MCF 10A (cell line): ENCODE results near the gene MYO9A. TPM values are rescaled to one million over a fixed set of nuclear protein-coding genes. Genes with fewer than 3 reads are reported as not detected.

ENCODE experiments used
- BruUV-seq: library from RNA; stranded (reverse); fragments of 400-500 nt; replicated peaks from 2 replicates; lab custom pipeline; 2021; lab: Mats Ljungman, UMichigan
- CTCF ChIA-PET: fragments of 300-600 bp; sonication (Branson Sonifier 250); formaldehyde crosslinking; extraction: SDS; loops from one replicate; lab custom pipeline; 2021; ENCODE audit warnings: antibody characterized with exemption, inconsistent platforms; lab: Yijun Ruan, JAX
- POLR2A ChIA-PET: fragments of 300-600, 350-650 bp; sonication (Branson Sonifier 250); formaldehyde crosslinking; extraction: SDS; loops from one replicate; lab custom pipeline; 2020; ENCODE audit warnings: antibody characterized with exemption, inconsistent platforms; lab: Yijun Ruan, JAX
- DNase-seq: peaks from one replicate; pipeline ENCODE4 v3.0.0-alpha.2; 2018; ENCODE audit not compliant: unreplicated experiment
- H3K27ac Mint-ChIP-seq: one replicate; pipeline ENCODE4 v1.8.0; 2022; ENCODE audit warnings: mild to moderate bottlenecking, low read depth, mixed read lengths; ENCODE audit not compliant: unreplicated experiment
- H3K27me3 Mint-ChIP-seq: one replicate; pipeline ENCODE4 v1.8.0; 2022; ENCODE audit warnings: mixed read lengths; ENCODE audit not compliant: insufficient read depth, unreplicated experiment
- H3K36me3 Mint-ChIP-seq: one replicate; pipeline ENCODE4 v1.8.0; 2022; ENCODE audit warnings: mild to moderate bottlenecking, moderate library complexity, mixed read lengths; ENCODE audit not compliant: insufficient read depth, unreplicated experiment
- H3K4me1 Mint-ChIP-seq: one replicate; pipeline ENCODE4 v1.8.0; 2022; ENCODE audit warnings: mixed read lengths; ENCODE audit not compliant: insufficient read depth, unreplicated experiment
- H3K4me3 Mint-ChIP-seq: one replicate; pipeline ENCODE4 v1.8.0; 2022; ENCODE audit warnings: mild to moderate bottlenecking, moderate library complexity, mixed read lengths; ENCODE audit not compliant: unreplicated experiment
- H3K9me3 Mint-ChIP-seq: one replicate; pipeline ENCODE4 v1.8.0; 2022; ENCODE audit warnings: mixed read lengths; ENCODE audit not compliant: unreplicated experiment
- intact Hi-C: fragments of 100-400 bp; cut with micrococcal nuclease; formaldehyde crosslinking; loops from 2 replicates; pipeline ENCODE4 v1.14.1; 2022
- total RNA-seq: library from RNA; stranded (reverse); gene quantifications from 2 replicates; pipeline ENCODE4 v1.2.3, GENCODE V29; 2022
- TF ChIP-seq, protein P1 (sequence below): fragments of 200-600 bp; IDR thresholded peaks from one replicate; pipeline ENCODE4 v1.8.0; 2022; ENCODE audit warnings: antibody characterized with exemption, mild to moderate bottlenecking; ENCODE audit not compliant: unreplicated experiment

MYO9A gene
- total RNA-seq, 1 experiment from 2014 or later, result 40.8 TPM

DNA sequence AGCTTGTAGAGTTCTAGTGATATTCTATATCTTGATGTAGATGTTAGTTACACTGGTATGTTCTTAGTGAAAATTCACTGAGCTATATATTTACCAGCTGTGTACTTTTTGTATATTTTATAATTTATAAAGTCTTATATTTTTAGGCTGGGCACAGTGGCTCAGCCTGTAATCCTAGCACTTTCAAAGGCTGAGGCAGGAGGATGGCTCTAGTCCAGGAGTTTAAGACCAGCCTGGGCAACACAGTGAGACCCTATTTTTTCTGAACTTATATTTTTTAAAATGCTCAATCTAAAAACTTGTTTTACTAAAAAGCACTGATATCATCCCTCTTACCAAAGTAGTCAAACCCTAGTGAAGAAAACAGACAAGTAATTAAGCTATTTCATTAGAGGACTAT, 5.1 kb downstream of the MYO9A start:
- peaks cover 6% of the 10 kb centered on the region for H3K36me3 Mint-ChIP-seq
- ChIA-PET POLR2A (no interaction called here), CTCF (interaction anchor here (1.4 kb wide), 1 partner anchor 44 kb away, joined by 4 read pairs; no protein-coding TSS in a partner anchor)
- H3K27ac Mint-ChIP-seq, result no peak overlapping the region
- H3K9me3 Mint-ChIP-seq, result no peaks in the 10 kb centered on the region
- intact Hi-C loops, result no loop called here
- H3K4me3 Mint-ChIP-seq, result no peak overlapping the region
- no TSS peak for BruUV-seq
- TF ChIP-seq, protein P1, sequence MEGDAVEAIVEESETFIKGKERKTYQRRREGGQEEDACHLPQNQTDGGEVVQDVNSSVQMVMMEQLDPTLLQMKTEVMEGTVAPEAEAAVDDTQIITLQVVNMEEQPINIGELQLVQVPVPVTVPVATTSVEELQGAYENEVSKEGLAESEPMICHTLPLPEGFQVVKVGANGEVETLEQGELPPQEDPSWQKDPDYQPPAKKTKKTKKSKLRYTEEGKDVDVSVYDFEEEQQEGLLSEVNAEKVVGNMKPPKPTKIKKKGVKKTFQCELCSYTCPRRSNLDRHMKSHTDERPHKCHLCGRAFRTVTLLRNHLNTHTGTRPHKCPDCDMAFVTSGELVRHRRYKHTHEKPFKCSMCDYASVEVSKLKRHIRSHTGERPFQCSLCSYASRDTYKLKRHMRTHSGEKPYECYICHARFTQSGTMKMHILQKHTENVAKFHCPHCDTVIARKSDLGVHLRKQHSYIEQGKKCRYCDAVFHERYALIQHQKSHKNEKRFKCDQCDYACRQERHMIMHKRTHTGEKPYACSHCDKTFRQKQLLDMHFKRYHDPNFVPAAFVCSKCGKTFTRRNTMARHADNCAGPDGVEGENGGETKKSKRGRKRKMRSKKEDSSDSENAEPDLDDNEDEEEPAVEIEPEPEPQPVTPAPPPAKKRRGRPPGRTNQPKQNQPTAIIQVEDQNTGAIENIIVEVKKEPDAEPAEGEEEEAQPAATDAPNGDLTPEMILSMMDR, result no peak
- DNase-seq, result no peak
- no peaks in the 10 kb centered on the region for H3K27me3 Mint-ChIP-seq
- peaks cover 34% of the 10 kb centered on the region for H3K4me1 Mint-ChIP-seq

DNA sequence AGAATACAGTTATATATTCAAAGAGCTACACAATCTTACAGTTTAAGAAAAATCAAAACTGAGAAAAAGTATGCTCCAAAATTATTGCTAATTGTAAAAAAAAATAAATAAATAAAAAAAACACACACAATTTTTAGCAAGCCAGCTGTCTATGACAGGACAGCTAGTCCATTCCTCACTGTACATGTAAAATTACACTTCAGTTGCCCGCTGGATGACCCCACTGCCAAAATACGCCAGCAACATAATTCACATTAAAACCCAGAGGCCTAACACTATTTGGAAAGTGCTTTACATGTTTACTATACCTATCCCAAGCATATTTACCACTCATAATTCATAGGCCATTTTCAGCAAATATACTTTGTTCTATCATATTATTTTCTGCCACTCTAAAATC, 5.8 kb downstream of the MYO9A start:
- CTCF ChIA-PET, result interaction anchor here (0.6 kb wide), 2 partner anchors 44 to 188 kb away, joined by 3 read pairs; no protein-coding TSS in a partner anchor
- Mint-ChIP-seq H3K9me3 (no peaks in the 10 kb centered on the region), H3K4me1 (peaks cover 35% of the 10 kb centered on the region), H3K36me3 (peaks cover 4% of the 10 kb centered on the region), H3K27ac (no peak overlapping the region), H3K4me3 (no peak overlapping the region), H3K27me3 (no peaks in the 10 kb centered on the region)
- DNase-seq, result no peak
- intact Hi-C loops, result no loop called here
- POLR2A ChIA-PET, result no interaction called here
- no TSS peak for BruUV-seq
- TF ChIP-seq, protein P1, result no peak

DNA sequence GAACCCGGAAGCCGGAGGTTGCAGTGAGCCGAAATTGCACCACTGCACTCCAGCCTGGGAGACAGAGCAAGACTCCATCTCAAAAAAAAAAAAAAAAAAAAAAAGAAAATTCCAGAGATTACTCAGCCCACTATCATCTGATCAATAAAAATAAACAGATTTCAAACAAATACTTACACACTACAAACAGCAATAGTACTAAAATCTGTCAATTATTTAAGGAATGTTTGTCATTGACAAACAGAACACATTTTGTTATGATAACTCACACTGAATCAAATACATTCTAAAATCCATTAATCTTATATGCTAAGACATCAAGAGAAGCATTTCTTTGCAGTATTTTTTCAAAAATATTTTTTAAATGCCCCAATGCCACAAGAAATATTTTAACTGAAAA, 7.6 kb downstream of the MYO9A start:
- Mint-ChIP-seq H3K4me1 (peaks cover 27% of the 10 kb centered on the region), H3K4me3 (no peak overlapping the region), H3K27me3 (no peaks in the 10 kb centered on the region), H3K36me3 (no peaks in the 10 kb centered on the region), H3K27ac (no peak overlapping the region), H3K9me3 (no peaks in the 10 kb centered on the region)
- no peak for DNase-seq
- intact Hi-C loops, result no loop called here
- ChIA-PET CTCF (interaction anchor here (0.7 kb wide), 1 partner anchor 24 kb away, joined by 3 read pairs; no protein-coding TSS in a partner anchor), POLR2A (interaction anchor here (0.6 kb wide), 1 partner anchor 169 kb away, joined by 5 read pairs; no protein-coding TSS in a partner anchor)
- TF ChIP-seq, protein P1, result no peak
- no TSS peak for BruUV-seq

DNA sequence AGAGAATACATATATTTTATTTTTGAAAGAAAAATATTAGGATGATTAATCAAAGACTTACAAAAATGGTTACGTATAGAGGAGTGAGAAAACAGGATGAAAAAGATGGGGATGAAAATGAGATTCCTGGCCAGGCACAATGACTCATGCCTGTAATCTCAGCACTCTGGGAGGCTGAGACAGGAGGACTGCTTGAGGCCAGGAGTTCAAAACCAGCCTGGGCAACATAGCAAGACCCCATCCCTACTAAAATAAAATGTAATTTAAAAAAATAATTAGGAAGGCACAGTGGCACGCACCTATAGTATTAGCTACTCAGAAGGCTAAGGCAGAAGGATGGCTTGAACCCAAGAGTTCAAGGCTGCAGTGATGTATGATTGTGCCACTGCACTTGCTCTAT, 11.9 kb downstream of the MYO9A start:
- ChIA-PET POLR2A (interaction anchor here (0.7 to 1.5 kb wide), 3 partner anchors 11 to 38 kb away, joined by 3 read pairs; partner anchors contain the start of gene MYO9A), CTCF (no interaction called here)
- no peak for DNase-seq
- no peak overlapping the region for H3K4me3 Mint-ChIP-seq
- intact Hi-C loops, result no loop called here
- H3K9me3 Mint-ChIP-seq, result no peaks in the 10 kb centered on the region
- TF ChIP-seq, protein P1, result no peak
- no peaks in the 10 kb centered on the region for H3K27me3 Mint-ChIP-seq
- no TSS peak for BruUV-seq
- peaks cover 18% of the 10 kb centered on the region for H3K4me1 Mint-ChIP-seq
- H3K36me3 Mint-ChIP-seq, result no peaks in the 10 kb centered on the region
- H3K27ac Mint-ChIP-seq, result no peak overlapping the region
